Measurements from ENCODE around the gene CUL2.

GRCh38 chr10:34966451-34966850, 123.7 kb downstream of the CUL2 start:
- TF ChIP-seq CTCF (IDR thresholded peaks at IDR 0.05) (no peak), POLR2A (IDR thresholded peaks at IDR 0.05) (no peak)
